NT2/D1 (cell line): ENCODE data around the gene DOCK11.

Experiments used
- DNase-seq: peaks from one replicate; pipeline ENCODE4 v3.0.0-alpha.2; 2011; ENCODE audit warnings: low read depth, low spot score
- H3K27me3 ChIP-seq: 2 replicates; pipeline ENCODE4 v1.6.0; 2011; ENCODE audit warnings: mild to moderate bottlenecking; ENCODE audit not compliant: insufficient read length, insufficient read depth
- H3K36me3 ChIP-seq: 2 replicates; pipeline ENCODE4 v1.6.1; 2011; ENCODE audit warnings: mild to moderate bottlenecking, low read length, mixed read lengths; ENCODE audit not compliant: insufficient read depth, insufficient read length
- H3K4me1 ChIP-seq: 2 replicates; pipeline ENCODE4 v1.5.1; 2011; ENCODE audit not compliant: insufficient read depth, insufficient read length
- H3K4me3 ChIP-seq: 2 replicates; pipeline ENCODE4 v1.5.1; 2011; ENCODE audit warnings: low read depth; ENCODE audit not compliant: insufficient read length
- H3K9ac ChIP-seq: 2 replicates; pipeline ENCODE4 v1.6.0; 2011; ENCODE audit warnings: low read depth; ENCODE audit not compliant: insufficient read length
- H3K9me3 ChIP-seq: 2 replicates; pipeline ENCODE4 v1.5.1; 2011; ENCODE audit warnings: mild to moderate bottlenecking, low read length; ENCODE audit not compliant: insufficient read depth
- SUZ12 ChIP-seq: IDR thresholded peaks from 2 replicates; pipeline ENCODE4 v1.6.1; 2011; ENCODE audit not compliant: insufficient read length, insufficient read depth; ENCODE audit errors: extremely low read depth
- YY1 ChIP-seq: IDR thresholded peaks from 2 replicates; pipeline ENCODE4 v1.6.1; 2011; ENCODE audit not compliant: insufficient read length, insufficient read depth
- ZNF274 ChIP-seq: IDR thresholded peaks from 2 replicates; pipeline ENCODE4 v1.6.1; 2011; ENCODE audit warnings: mild to moderate bottlenecking, low read depth, low read length

Gene DOCK11

GRCh38 chrX:118679290-118679689 is 183.7 kb downstream of the DOCK11 start:
- TF ChIP-seq SUZ12 (no peak), YY1 (no peak), ZNF274 (no peak)
- no peak for DNase-seq
- no peak overlapping the region for H3K4me3 ChIP-seq

GRCh38 chrX:118682258-118683014 is 186.8 kb downstream of the DOCK11 start:
- Histone ChIP-seq H3K9ac (no peak overlapping the region), H3K4me3 (no peak overlapping the region), H3K27me3 (no peaks in the 10 kb centered on the region), H3K36me3 (no peaks in the 10 kb centered on the region), H3K4me1 (no peaks in the 10 kb centered on the region), H3K9me3 (no peaks in the 10 kb centered on the region)
- TF ChIP-seq YY1, result no peak
- TF ChIP-seq SUZ12, result no peak
- no peak for TF ChIP-seq ZNF274
- no peak for DNase-seq

More at GRCh38 chrX:118679290-118679689, 183.7 kb downstream of the DOCK11 start:
- no peaks in the 10 kb centered on the region for H3K27me3 ChIP-seq
- H3K9ac ChIP-seq, result no peak overlapping the region
- no peaks in the 10 kb centered on the region for H3K9me3 ChIP-seq
- H3K4me1 ChIP-seq, result no peaks in the 10 kb centered on the region
- no peaks in the 10 kb centered on the region for H3K36me3 ChIP-seq

- no peaks in the 10 kb centered on the region for H3K9me3 ChIP-seq
- H3K4me1 ChIP-seq, result no peaks in the 10 kb centered on the region
- H3K4me3 ChIP-seq, result no peak overlapping the region
- DNase-seq, result no peak
- H3K27me3 ChIP-seq, result no peaks in the 10 kb centered on the region
- TF ChIP-seq ZNF274 (no peak), SUZ12 (no peak), YY1 (no peak)
- H3K36me3 ChIP-seq, result no peaks in the 10 kb centered on the region
- no peak overlapping the region for H3K9ac ChIP-seq
Observed at GRCh38 chrX:118685393-118685792, 189.8 kb downstream of the DOCK11 start.

GRCh38 chrX:118688935-118689334 is 193.3 kb downstream of the DOCK11 start:
- no peaks in the 10 kb centered on the region for H3K4me1 ChIP-seq
- DNase-seq, result no peak
- H3K9ac ChIP-seq, result no peak overlapping the region
- H3K27me3 ChIP-seq, result no peaks in the 10 kb centered on the region
- TF ChIP-seq SUZ12, result no peak
- no peak for TF ChIP-seq YY1
- TF ChIP-seq ZNF274, result no peak
- no peaks in the 10 kb centered on the region for H3K9me3 ChIP-seq
- no peaks in the 10 kb centered on the region for H3K36me3 ChIP-seq
- no peak overlapping the region for H3K4me3 ChIP-seq

- Histone ChIP-seq H3K27me3 (no peaks in the 10 kb centered on the region), H3K36me3 (no peaks in the 10 kb centered on the region), H3K4me1 (no peaks in the 10 kb centered on the region), H3K4me3 (no peak overlapping the region), H3K9ac (no peak overlapping the region), H3K9me3 (no peaks in the 10 kb centered on the region)
- no peak for DNase-seq
- TF ChIP-seq ZNF274, result no peak
- TF ChIP-seq SUZ12, result no peak
- no peak for TF ChIP-seq YY1
Observed at GRCh38 chrX:118693843-118694242, 198.2 kb downstream of the DOCK11 start.

- H3K9me3 ChIP-seq, result no peaks in the 10 kb centered on the region
- no peak for DNase-seq
- H3K36me3 ChIP-seq, result no peaks in the 10 kb centered on the region
- TF ChIP-seq YY1 (no peak), SUZ12 (no peak)
- no peak overlapping the region for H3K9ac ChIP-seq
- H3K4me3 ChIP-seq, result no peak overlapping the region
- no peaks in the 10 kb centered on the region for H3K4me1 ChIP-seq
- H3K27me3 ChIP-seq, result no peaks in the 10 kb centered on the region
Observed at GRCh38 chrX:118694638-118695037, 199.0 kb downstream of the DOCK11 start.

GRCh38 chrX:118698516-118699170 is 203.0 kb downstream of the DOCK11 start:
- no peak overlapping the region for H3K9ac ChIP-seq
- H3K36me3 ChIP-seq, result no peaks in the 10 kb centered on the region
- no peaks in the 10 kb centered on the region for H3K4me1 ChIP-seq
- TF ChIP-seq ZNF274, result no peak
- TF ChIP-seq SUZ12, result no peak
- TF ChIP-seq YY1, result no peak
- H3K9me3 ChIP-seq, result no peaks in the 10 kb centered on the region
- H3K27me3 ChIP-seq, result no peaks in the 10 kb centered on the region
- DNase-seq, result no peak
- no peak overlapping the region for H3K4me3 ChIP-seq
